Subcutaneous abdominal adipose tissue (tissue), 5 donors: ENCODE data around the gene SNAPC5.

Experiments
- H3K27ac ChIP-seq: one replicate; pipeline ENCODE4 v1.7.0; 2013; ENCODE audit warnings: low read depth, mild to moderate bottlenecking, inconsistent platforms, low read length, moderate library complexity
- H3K27me3 ChIP-seq, 5 donors: one replicate each; pipeline ENCODE4 v1.7.0; 2013; ENCODE audit warnings: low read length in 5 of 5, inconsistent platforms in 1 of 5; ENCODE audit not compliant: control insufficient read depth in 5 of 5, insufficient read depth in 4 of 5
- H3K36me3 ChIP-seq, 5 donors: one replicate each; pipeline ENCODE4 v1.7.0; 2013; ENCODE audit warnings: low read length in 5 of 5; ENCODE audit not compliant: control insufficient read depth in 5 of 5, insufficient read depth in 5 of 5
- H3K4me1 ChIP-seq, 5 donors: one replicate each; pipeline ENCODE4 v1.7.0; 2013; ENCODE audit warnings: low read length in 5 of 5, mild to moderate bottlenecking in 3 of 5, moderate library complexity in 1 of 5; ENCODE audit not compliant: control insufficient read depth in 5 of 5, insufficient read depth in 5 of 5
- H3K4me3 ChIP-seq, 5 donors: one replicate each; pipeline ENCODE4 v1.7.0; 2013; ENCODE audit warnings: low read length in 5 of 5, low read depth in 1 of 5
- H3K9ac ChIP-seq, 5 donors: one replicate each; pipeline ENCODE4 v1.7.0; 2013; ENCODE audit warnings: low read length in 5 of 5, mild to moderate bottlenecking in 4 of 5, moderate library complexity in 3 of 5
- H3K9me3 ChIP-seq, 5 donors: one replicate each; pipeline ENCODE4 v1.7.0; 2013; ENCODE audit warnings: low read length in 5 of 5; ENCODE audit not compliant: control insufficient read depth in 5 of 5
- donor health status: healthy.
- donor health status: healthy.
- donor health status: healthy.
- donor health status: healthy.
- donor health status: healthy.

The SNAPC5 gene

DNA sequence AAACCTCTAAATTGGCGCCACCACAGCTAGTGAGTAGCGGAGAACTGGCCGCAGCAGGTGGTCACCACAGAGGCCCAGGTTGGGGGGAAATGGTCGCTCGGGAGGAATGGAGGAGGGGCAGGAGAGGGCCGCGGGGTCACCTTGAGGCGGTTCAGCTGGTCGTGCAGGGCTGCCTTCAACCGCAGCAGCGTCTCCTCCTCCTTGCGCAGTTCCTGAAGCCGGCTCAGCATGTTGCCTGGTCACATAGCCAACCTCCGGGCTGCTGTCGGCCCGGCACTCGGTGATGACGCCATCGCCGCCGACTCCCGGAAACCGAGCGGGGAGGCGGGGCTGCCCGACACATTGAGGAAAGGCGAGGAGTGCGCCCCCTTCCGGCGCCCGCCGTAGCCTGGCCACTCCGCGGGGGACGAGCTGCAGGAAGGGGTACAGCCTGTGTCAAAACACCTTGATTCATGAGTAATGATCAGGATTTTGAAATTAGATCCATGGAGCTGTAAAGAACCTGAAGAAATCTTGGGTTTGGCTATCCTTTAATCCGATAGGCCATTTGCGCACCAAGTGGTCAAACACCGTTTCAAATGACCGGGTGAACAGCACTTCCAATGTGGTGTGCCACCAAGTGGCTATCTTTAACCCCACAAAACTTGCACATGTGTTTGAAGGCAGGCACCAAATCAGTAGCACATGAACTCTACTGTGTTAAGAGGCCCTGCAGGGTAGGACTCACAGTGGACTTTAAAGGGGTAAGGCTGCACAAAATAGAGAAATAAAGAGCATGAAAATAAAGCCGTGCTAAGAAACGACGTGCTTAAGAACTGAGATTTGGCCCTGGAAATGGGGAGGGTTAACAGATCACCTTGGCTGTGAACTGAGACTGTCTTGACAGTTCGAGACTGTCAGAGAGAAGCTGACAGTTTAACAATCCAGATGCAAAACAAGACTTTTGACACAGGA is at the start of gene SNAPC5:
TSS of gene SNAPC5 (minus strand) at position 261 of the 954 bp plus-strand sequence. CDS start at position 230, 31 bp downstream.
- Histone ChIP-seq H3K9me3 (no peaks in the 10 kb centered on the region), H3K9ac (peak within 1 kb of the TSS; percentile 92 to 99 (median 98)), H3K27ac (peak within 1 kb of the TSS; percentile 93), H3K27me3 (no peaks in the 10 kb centered on the region), H3K4me1 (peaks cover 3 to 31% (median 23%) of the 10 kb centered on the region in 5 donors), H3K36me3 (peaks cover 40 to 75% (median 67%) of the 10 kb centered on the region in 5 donors), H3K4me3 (peak within 1 kb of the TSS; percentile 81 to 98 (median 97))

DNA sequence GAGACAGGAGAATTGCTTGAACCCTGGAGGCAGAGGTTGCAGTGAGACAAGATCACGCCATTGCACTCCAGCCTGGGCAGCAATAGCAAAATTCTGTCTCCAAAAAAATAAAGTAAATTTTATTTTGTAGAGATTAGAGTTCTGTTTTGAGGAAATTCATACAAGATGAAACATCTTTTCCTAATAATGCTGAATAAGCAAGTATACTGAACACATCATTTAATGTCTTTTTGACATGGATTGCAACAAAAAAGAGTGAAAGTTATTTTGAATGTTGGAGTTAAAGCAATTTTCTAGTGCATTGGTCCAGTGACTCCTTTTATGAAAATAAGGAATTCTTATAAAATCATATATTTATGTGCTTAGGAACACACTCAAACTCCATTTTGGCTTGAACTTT is 47.7 kb upstream of the SNAPC5 start:
- peaks cover 0 to 3% (median 3%) of the 10 kb centered on the region in 5 donors for H3K36me3 ChIP-seq

DNA sequence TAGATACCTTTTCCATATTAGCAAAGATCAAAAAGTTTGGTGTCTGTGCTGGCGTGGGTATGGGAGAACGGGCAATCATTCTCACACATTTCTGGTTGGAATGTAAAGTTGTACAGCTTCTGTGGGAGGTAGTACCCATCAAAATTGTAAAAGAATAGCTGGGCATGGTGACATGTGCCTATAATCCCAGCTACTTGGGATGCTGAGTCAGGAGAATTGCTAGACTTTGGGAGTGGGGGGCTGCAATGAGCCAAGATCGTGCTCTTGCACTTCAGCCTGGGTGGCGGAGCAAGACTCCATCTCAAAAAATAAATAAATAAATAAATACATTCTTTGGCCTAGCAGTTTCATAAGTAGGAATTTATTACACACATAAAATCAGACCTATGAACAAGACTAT is 45.3 kb upstream of the SNAPC5 start:
- Histone ChIP-seq H3K9ac (no peak overlapping the region), H3K36me3 (peaks cover 2 to 15% (median 4%) of the 10 kb centered on the region in 5 donors), H3K27ac (no peak overlapping the region), H3K4me1 (no peaks in the 10 kb centered on the region), H3K4me3 (no peak overlapping the region), H3K27me3 (no peaks in the 10 kb centered on the region), H3K9me3 (no peaks in the 10 kb centered on the region)

More for the DNA sequence above, 47.7 kb upstream of the SNAPC5 start:
- Histone ChIP-seq H3K4me1 (no peaks in the 10 kb centered on the region), H3K27ac (no peak overlapping the region), H3K27me3 (no peaks in the 10 kb centered on the region), H3K9me3 (no peaks in the 10 kb centered on the region), H3K9ac (no peak overlapping the region), H3K4me3 (no peak overlapping the region)

- Histone ChIP-seq H3K36me3 (peaks cover 2 to 19% (median 7%) of the 10 kb centered on the region in 5 donors), H3K9me3 (no peaks in the 10 kb centered on the region), H3K27me3 (no peaks in the 10 kb centered on the region), H3K4me1 (no peaks in the 10 kb centered on the region), H3K4me3 (no peak overlapping the region), H3K27ac (no peak overlapping the region), H3K9ac (no peak overlapping the region)
Observed at GRCh38 chr15:66535056-66535455, 37.5 kb upstream of the SNAPC5 start.

DNA sequence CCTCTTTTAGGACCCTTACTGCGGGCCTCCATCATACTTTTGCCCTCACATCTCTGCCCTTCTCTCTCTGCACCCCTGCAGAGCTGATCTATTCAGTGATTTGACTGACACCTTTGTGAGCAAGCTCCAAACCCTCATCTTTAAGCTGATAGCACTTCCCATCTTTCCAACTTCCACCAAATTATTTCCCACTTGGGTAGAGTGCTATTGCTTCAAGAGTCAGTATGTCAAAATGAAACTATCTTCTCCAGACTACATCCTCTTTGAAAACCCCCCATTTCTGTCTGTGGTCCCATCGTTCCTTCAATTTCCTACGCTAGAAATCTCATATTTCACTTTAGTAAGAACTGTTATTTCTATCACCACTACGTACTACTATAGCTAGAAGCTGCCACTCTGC is 27.3 kb upstream of the SNAPC5 start:
- H3K27ac ChIP-seq, result no peak overlapping the region
- H3K9me3 ChIP-seq, result no peaks in the 10 kb centered on the region
- no peak overlapping the region for H3K9ac ChIP-seq
- peaks cover 0 to 19% (median 4%) of the 10 kb centered on the region in 5 donors for H3K36me3 ChIP-seq
- no peaks in the 10 kb centered on the region for H3K27me3 ChIP-seq
- no peaks in the 10 kb centered on the region for H3K4me1 ChIP-seq
- no peak overlapping the region for H3K4me3 ChIP-seq

DNA sequence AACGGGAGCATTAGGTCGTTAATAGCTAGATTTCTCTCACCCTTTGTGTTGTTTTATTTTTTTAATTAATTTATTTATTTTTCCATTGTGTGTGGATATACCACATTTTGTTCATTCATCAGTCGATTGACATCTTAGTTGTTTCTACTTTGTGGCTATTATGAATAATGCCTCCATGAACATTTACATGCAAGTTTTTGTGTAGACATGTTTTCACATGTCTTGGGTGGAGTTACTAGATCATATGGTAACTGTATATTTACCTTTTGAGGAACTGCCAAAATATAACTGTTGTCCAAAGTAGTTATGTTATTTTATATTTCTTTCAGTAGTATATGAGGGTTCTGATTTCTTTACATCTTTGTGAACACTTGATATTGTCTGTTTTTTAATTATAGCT is 26.4 kb upstream of the SNAPC5 start:
- no peaks in the 10 kb centered on the region for H3K4me1 ChIP-seq
- H3K9ac ChIP-seq, result no peak overlapping the region
- no peaks in the 10 kb centered on the region for H3K9me3 ChIP-seq
- H3K36me3 ChIP-seq, result peaks cover 0 to 14% (median 2%) of the 10 kb centered on the region in 5 donors
- no peaks in the 10 kb centered on the region for H3K27me3 ChIP-seq
- H3K4me3 ChIP-seq, result no peak overlapping the region
- H3K27ac ChIP-seq, result no peak overlapping the region

- H3K4me3 ChIP-seq, result no peak overlapping the region
- peaks cover 3 to 14% (median 5%) of the 10 kb centered on the region in 5 donors for H3K36me3 ChIP-seq
- H3K9me3 ChIP-seq, result no peaks in the 10 kb centered on the region
- H3K27ac ChIP-seq, result no peak overlapping the region
- no peaks in the 10 kb centered on the region for H3K27me3 ChIP-seq
- no peaks in the 10 kb centered on the region for H3K4me1 ChIP-seq
- no peak overlapping the region for H3K9ac ChIP-seq
Observed at GRCh38 chr15:66515901-66516322, 18.4 kb upstream of the SNAPC5 start.

GRCh38 chr15:66514586-66514985 is 17.0 kb upstream of the SNAPC5 start:
- Histone ChIP-seq H3K9ac (no peak overlapping the region), H3K4me1 (no peaks in the 10 kb centered on the region), H3K9me3 (no peaks in the 10 kb centered on the region), H3K4me3 (no peak overlapping the region), H3K27me3 (no peaks in the 10 kb centered on the region), H3K27ac (no peak overlapping the region), H3K36me3 (peaks cover 2 to 13% (median 5%) of the 10 kb centered on the region in 5 donors)

DNA sequence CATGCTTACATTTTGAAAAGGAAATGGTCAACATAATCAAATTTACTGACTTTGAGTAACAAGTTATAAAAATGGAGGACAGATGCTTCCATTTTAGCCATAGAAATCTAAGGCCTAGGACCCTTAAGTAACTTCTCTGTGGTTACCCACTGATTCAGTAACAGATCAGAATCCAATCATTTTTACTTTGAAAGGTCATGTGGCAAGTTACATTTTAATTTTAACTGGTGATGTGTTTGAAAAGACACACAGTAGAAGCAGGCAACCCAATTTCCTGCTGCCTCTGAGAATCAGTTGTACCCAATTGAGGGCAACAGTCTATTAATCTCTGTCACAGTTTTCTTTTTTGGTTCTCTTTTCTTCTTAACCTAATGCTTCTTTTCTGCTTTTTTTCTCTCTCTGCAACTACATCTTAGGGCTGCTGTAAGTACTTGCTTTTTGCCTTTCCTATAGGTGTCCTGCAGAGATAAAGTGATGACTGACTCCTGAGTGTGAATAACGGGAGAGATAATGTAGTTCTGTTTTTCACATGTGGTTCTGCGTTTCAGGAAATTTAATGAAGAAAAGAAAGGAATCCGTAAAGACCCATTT is 10.8 kb upstream of the SNAPC5 start:
- Histone ChIP-seq H3K27ac (no peak overlapping the region), H3K4me1 (peaks cover 0 to 18% (median 16%) of the 10 kb centered on the region in 5 donors), H3K27me3 (no peaks in the 10 kb centered on the region), H3K4me3 (no peak overlapping the region), H3K9me3 (no peaks in the 10 kb centered on the region), H3K9ac (no peak overlapping the region), H3K36me3 (no peaks in the 10 kb centered on the region)

- Histone ChIP-seq H3K9ac (peak overlapping the region in 4 of 5 donors; percentile 80 to 96 (median 88)), H3K27ac (no peak overlapping the region), H3K4me1 (peaks cover 2 to 29% (median 25%) of the 10 kb centered on the region in 5 donors), H3K9me3 (no peaks in the 10 kb centered on the region), H3K4me3 (peak overlapping the region; percentile 82 to 100 (median 94)), H3K36me3 (peaks cover 13 to 24% (median 23%) of the 10 kb centered on the region in 5 donors), H3K27me3 (no peaks in the 10 kb centered on the region)
Observed at GRCh38 chr15:66505818-66506217, 8.3 kb upstream of the SNAPC5 start.
